IPS DF 19.7 (cell line): ENCODE data around the gene RPIA.
"Not testable (repeated sequence)": the region's sequence is repeated elsewhere in the genome, so short reads cannot be mapped to it uniquely, and the experiment has no call there.

Source experiments
- DNase-seq: peaks from one replicate; pipeline ENCODE4 v3.0.0-alpha.2; 2013; ENCODE audit warnings: low read depth, low spot score

RPIA gene

GRCh38 chr2:88773233-88774028 lies 82.0 kb downstream of the RPIA start:
- not testable (repeated sequence) for DNase-seq

- DNase-seq: not testable (repeated sequence)
These were observed 97.7 kb downstream of the RPIA start for GRCh38 chr2:88789213-88789612.

GRCh38 chr2:88795932-88796331 lies 104.5 kb downstream of the RPIA start:
- not testable (repeated sequence) for DNase-seq

GRCh38 chr2:88796523-88796922 lies 105.0 kb downstream of the RPIA start:
- not testable (repeated sequence) for DNase-seq

- DNase-seq: not testable (repeated sequence)
These were observed 105.7 kb downstream of the RPIA start for GRCh38 chr2:88797164-88797563.
